IMR-90 (cell line): ENCODE measurements around the gene PXMP2. TPM values are rescaled to one million over a fixed set of nuclear protein-coding genes. Genes with fewer than 3 reads are reported as not detected.

Source experiments
- ATAC-seq: fragments of 200-7000 bp; cut with Tn5 transposase; 2 replicates; pipeline ENCODE4 v1.9.1; 2020; ENCODE audit warnings: low read depth, mild to moderate bottlenecking, moderate library complexity
- BruUV-seq: library from RNA; stranded (reverse); fragments of 400-500 nt; replicated peaks from 2 replicates; lab custom pipeline; 2021; lab: Mats Ljungman, UMichigan
- CTCF ChIA-PET: fragments of 300-600 bp; formaldehyde crosslinking; extraction: SDS; loops from one replicate; lab custom pipeline; 2021; ENCODE audit warnings: antibody characterized with exemption; lab: Yijun Ruan, JAX
- POLR2A ChIA-PET: fragments of 300-600 bp; sonication (Branson Sonifier 250); formaldehyde crosslinking; loops from one replicate; lab custom pipeline; 2022; ENCODE audit warnings: antibody characterized with exemption; ENCODE audit not compliant: unreplicated experiment; lab: Charles Lee
- DNase-seq: peaks from one replicate; pipeline ENCODE4 v3.0.0; 2013
- H2AFZ ChIP-seq: replicated peaks from 2 replicates; pipeline ENCODE3; 2013; ENCODE audit warnings: low read length, mild to moderate bottlenecking; ENCODE audit not compliant: poor library complexity
- H2AK5ac ChIP-seq: 2 replicates; pipeline ENCODE4 v1.6.1; 2013; ENCODE audit warnings: low read depth, low read length, inconsistent platforms
- H2AK9ac ChIP-seq: replicated peaks from 2 replicates; pipeline ENCODE3; 2013; ENCODE audit warnings: mild to moderate bottlenecking, low read depth, low read length, moderate library complexity; ENCODE audit not compliant: poor library complexity
- H2BK120ac ChIP-seq: 2 replicates; pipeline ENCODE4 v1.6.1; 2013; ENCODE audit warnings: low read depth, low read length, inconsistent platforms
- H2BK15ac ChIP-seq: 3 replicates; pipeline ENCODE4 v1.6.1; 2013; ENCODE audit warnings: low read depth, low read length, inconsistent platforms
- H2BK20ac ChIP-seq: 2 replicates; pipeline ENCODE4 v1.6.1; 2013; ENCODE audit warnings: low read depth, mild to moderate bottlenecking, inconsistent platforms, low read length, moderate library complexity
- H2BK5ac ChIP-seq: 2 replicates; pipeline ENCODE4 v1.6.1; 2013; ENCODE audit warnings: mild to moderate bottlenecking, low read depth, low read length, inconsistent platforms; ENCODE audit not compliant: poor library complexity, severe bottlenecking
- H3K14ac ChIP-seq: replicated peaks from 2 replicates; pipeline ENCODE4 v1.6.1; 2013; ENCODE audit warnings: low read depth, low read length, inconsistent platforms
- H3K18ac ChIP-seq: 2 replicates; pipeline ENCODE4 v1.6.1; 2013; ENCODE audit warnings: low read depth, low read length, control low read depth
- H3K23ac ChIP-seq: 2 replicates; pipeline ENCODE4 v1.6.1; 2013; ENCODE audit warnings: low read depth, low read length, inconsistent platforms
- H3K27ac ChIP-seq: 2 replicates; pipeline ENCODE4 v1.5.1; 2013; ENCODE audit warnings: mild to moderate bottlenecking, control low read depth, low read length; ENCODE audit not compliant: insufficient read depth
- H3K27me3 ChIP-seq: 2 replicates; pipeline ENCODE4 v1.6.1; 2013; ENCODE audit warnings: low read length; ENCODE audit not compliant: control insufficient read depth, insufficient read depth
- H3K36me3 ChIP-seq: 2 replicates; pipeline ENCODE4 v1.6.1; 2013; ENCODE audit warnings: low read length, mixed read lengths; ENCODE audit not compliant: control insufficient read depth, insufficient read depth
- H3K4ac ChIP-seq: 2 replicates; pipeline ENCODE4 v1.6.1; 2013; ENCODE audit warnings: low read depth, low read length, inconsistent platforms
- H3K4me1 ChIP-seq: 2 replicates; pipeline ENCODE4 v1.6.1; 2013; ENCODE audit warnings: low read length, mixed read lengths; ENCODE audit not compliant: control insufficient read depth, insufficient read depth
- H3K4me2 ChIP-seq: 2 replicates; pipeline ENCODE4 v1.6.1; 2013; ENCODE audit warnings: low read depth, mild to moderate bottlenecking, control low read depth, low read length, moderate library complexity
- H3K4me3 ChIP-seq: 2 replicates; pipeline ENCODE4 v1.5.1; 2013; ENCODE audit warnings: low read depth, mild to moderate bottlenecking, control low read depth, low read length, moderate library complexity; ENCODE audit not compliant: insufficient read depth
- H3K56ac ChIP-seq: 2 replicates; pipeline ENCODE4 v1.6.1; 2013; ENCODE audit warnings: low read length, inconsistent platforms; ENCODE audit not compliant: insufficient read depth; ENCODE audit errors: extremely low read depth
- H3K79me1 ChIP-seq, 2 experiments: 2 replicates each; pipeline ENCODE4 v1.6.1; 2013; ENCODE audit warnings: low read length in 2 of 2, inconsistent platforms in 1 of 2, low read depth in 1 of 2
- H3K9ac ChIP-seq: 2 replicates; pipeline ENCODE4 v1.6.1; 2013; ENCODE audit warnings: low read depth, low read length, control low read depth
- H3K9me1 ChIP-seq: 2 replicates; pipeline ENCODE4 v1.6.1; 2013; ENCODE audit warnings: low read length, inconsistent platforms; ENCODE audit not compliant: insufficient read depth
- H3K9me3 ChIP-seq: 2 replicates; pipeline ENCODE4 v1.6.1; 2013; ENCODE audit warnings: low read length; ENCODE audit not compliant: control insufficient read depth, insufficient read depth
- H4K20me1 ChIP-seq: 2 replicates; pipeline ENCODE4 v1.6.1; 2013; ENCODE audit warnings: low read length, inconsistent platforms; ENCODE audit not compliant: insufficient read depth
- H4K5ac ChIP-seq: 2 replicates; pipeline ENCODE4 v1.6.1; 2013; ENCODE audit warnings: mild to moderate bottlenecking, low read depth, low read length, control low read depth
- H4K8ac ChIP-seq, 2 experiments: 2 replicates each; pipeline ENCODE4 v1.6.1; 2013; ENCODE audit warnings: low read depth in 2 of 2, low read length in 2 of 2, control low read depth in 1 of 2, inconsistent platforms in 1 of 2
- H4K91ac ChIP-seq: 2 replicates; pipeline ENCODE4 v1.6.1; 2013; ENCODE audit warnings: low read depth, low read length, inconsistent platforms; ENCODE audit not compliant: insufficient read depth
- BHLHE40 ChIP-seq: fragments of 150-350 bp; IDR thresholded peaks from 2 replicates; pipeline ENCODE4 v1.6.1; 2016; ENCODE audit warnings: mild to moderate bottlenecking, low read depth, low read length
- ELK1 ChIP-seq: fragments of 150-350 bp; IDR thresholded peaks from 2 replicates; pipeline ENCODE4 v1.6.1; 2016; ENCODE audit warnings: low read depth, mild to moderate bottlenecking, low read length, moderate library complexity, borderline replicate concordance
- FOS ChIP-seq: fragments of 150-350 bp; IDR thresholded peaks from 2 replicates; pipeline ENCODE4 v1.6.1; 2016; ENCODE audit warnings: low read depth, low read length
- MAZ ChIP-seq: IDR thresholded peaks from 2 replicates; pipeline ENCODE4 v1.6.1; 2012; ENCODE audit warnings: low read depth, mild to moderate bottlenecking, low read length, improper control_type of control experiment, moderate library complexity, borderline replicate concordance
- MXI1 ChIP-seq: IDR thresholded peaks from 2 replicates; pipeline ENCODE4 v1.6.1; 2012; ENCODE audit warnings: low read depth, mild to moderate bottlenecking, low read length, moderate library complexity, borderline replicate concordance
- POLR2A ChIP-seq: IDR thresholded peaks from 2 replicates; pipeline ENCODE4 v1.6.1; 2012; ENCODE audit warnings: mild to moderate bottlenecking, low read depth, low read length
- RAD21 ChIP-seq: IDR thresholded peaks from 2 replicates; pipeline ENCODE4 v1.6.1; 2012; ENCODE audit warnings: low read length, improper control_type of control experiment
- RCOR1 ChIP-seq: IDR thresholded peaks from 2 replicates; pipeline ENCODE4 v1.6.1; 2012; ENCODE audit warnings: mild to moderate bottlenecking, low read length, improper control_type of control experiment; ENCODE audit not compliant: insufficient replicate concordance
- RFX5 ChIP-seq: IDR thresholded peaks from 2 replicates; pipeline ENCODE4 v1.8.0; 2012; ENCODE audit warnings: low read depth, mild to moderate bottlenecking, low read length, moderate library complexity
- SMC3 ChIP-seq: fragments of 150-350 bp; IDR thresholded peaks from 2 replicates; pipeline ENCODE4 v1.6.1; 2016; ENCODE audit warnings: low read depth, mild to moderate bottlenecking, antibody characterized with exemption, low read length, moderate library complexity
- USF2 ChIP-seq: fragments of 150-350 bp; IDR thresholded peaks from 2 replicates; pipeline ENCODE4 v1.6.1; 2017; ENCODE audit warnings: mild to moderate bottlenecking, antibody characterized with exemption, low read length, low read depth
- WGBS, 2 experiments: methylation state at CpG; one replicate each; pipeline versions ENCODE4 v1.1.5 to v1.1.7; 2013; ENCODE audit warnings: missing lambda C conversion rate in 2 of 2; ENCODE audit not compliant: insufficient read length in 1 of 2; ENCODE audit errors: extremely low coverage in 2 of 2; 5-methylcytosine and 5-hydroxymethylcytosine counted together
- dilution Hi-C: fragments of 300-500 bp; cut with HindIII; formaldehyde crosslinking; loops from one replicate; pipeline ENCODE4 v1.14.3; 2018; ENCODE audit warnings: low sequenced_read_pairs; ENCODE audit not compliant: unreplicated experiment
- in situ Hi-C: fragments of 300-500 bp; cut with MboI; formaldehyde crosslinking; loops from 3 replicates; pipeline ENCODE4 v1.14.3; 2019; ENCODE audit warnings: low sequenced_read_pairs, inconsistent platforms, mixed read lengths
- intact Hi-C: fragments of 100-400 bp; cut with micrococcal nuclease; formaldehyde crosslinking; loops from 2 replicates; pipeline ENCODE4 v1.10.0; 2022
- polyA plus RNA-seq, 3 experiments: library from polyadenylated mRNA; depleted of rRNA; stranded (reverse); fragments of >200 nt; gene quantifications; 2 replicates each; pipeline ENCODE4 v1.2.3, GENCODE V29; 2012; ENCODE audit warnings: low replicate concordance in 1 of 3
- total RNA-seq: library from RNA; depleted of rRNA; stranded (reverse); fragments of >200 nt; gene quantifications from 2 replicates; pipeline ENCODE4 v1.2.3, GENCODE V29; 2012
- TF ChIP-seq, protein P1 (sequence below): conservative IDR thresholded peaks from 2 replicates; pipeline ENCODE4 v1.5.1; 2012; ENCODE audit warnings: mild to moderate bottlenecking, low read depth, low read length, improper control_type of control experiment

Gene PXMP2
- total and polyA plus RNA-seq, 2 of the 4 experiments (the other 2 are of a cell fraction): 10.9 to 20.1 TPM

- Histone ChIP-seq H3K9me1 (peaks cover 5% of the 10 kb centered on the region), H2BK15ac (no peak overlapping the region), H3K18ac (no peak overlapping the region), H3K4me2 (no peak overlapping the region), H4K20me1 (peaks cover 61% of the 10 kb centered on the region), H4K8ac (no peak overlapping the region), H2AFZ (no peak overlapping the region), H2AK5ac (no peak overlapping the region), H3K27me3 (no peaks in the 10 kb centered on the region), H2BK20ac (no peak overlapping the region), H3K4me1 (no peaks in the 10 kb centered on the region; the same call in 1 of the 2 replicates), H3K4me3 (no peak overlapping the region), H3K9me3 (no peaks in the 10 kb centered on the region), H3K27ac (no peak overlapping the region), H4K91ac (no peak overlapping the region), H2AK9ac (no peak overlapping the region), H2BK5ac (no peak overlapping the region), H4K5ac (no peak overlapping the region), H3K36me3 (peaks cover 67% of the 10 kb centered on the region), H3K56ac (no peak overlapping the region), H3K79me1 (peaks cover 40 to 63% of the 10 kb centered on the region in 2 experiments), H3K9ac (no peak overlapping the region), H2BK120ac (no peak overlapping the region), H3K4ac (no peak overlapping the region), H3K14ac (no peak overlapping the region), H3K23ac (no peak overlapping the region)
- ChIA-PET CTCF (no interaction called here), POLR2A (no interaction called here)
- 92% methylated on average over 2 of the region's 8 CpGs; no CpG with 5 or more reads in 1 of the 2 experiments for WGBS, 2 experiments
- BruUV-seq: no TSS peak
- in situ Hi-C loops: no loop called here
- dilution Hi-C loops: no loop called here
- DNase-seq (no peak), ATAC-seq (no peak)
- intact Hi-C loops: no loop called here
- TF ChIP-seq FOS (no peak), RCOR1 (no peak), MAZ (no peak), BHLHE40 (no peak), SMC3 (no peak), MXI1 (no peak), RFX5 (no peak), ELK1 (no peak), USF2 (no peak), POLR2A (no peak), RAD21 (no peak)
- TF ChIP-seq, protein P1, sequence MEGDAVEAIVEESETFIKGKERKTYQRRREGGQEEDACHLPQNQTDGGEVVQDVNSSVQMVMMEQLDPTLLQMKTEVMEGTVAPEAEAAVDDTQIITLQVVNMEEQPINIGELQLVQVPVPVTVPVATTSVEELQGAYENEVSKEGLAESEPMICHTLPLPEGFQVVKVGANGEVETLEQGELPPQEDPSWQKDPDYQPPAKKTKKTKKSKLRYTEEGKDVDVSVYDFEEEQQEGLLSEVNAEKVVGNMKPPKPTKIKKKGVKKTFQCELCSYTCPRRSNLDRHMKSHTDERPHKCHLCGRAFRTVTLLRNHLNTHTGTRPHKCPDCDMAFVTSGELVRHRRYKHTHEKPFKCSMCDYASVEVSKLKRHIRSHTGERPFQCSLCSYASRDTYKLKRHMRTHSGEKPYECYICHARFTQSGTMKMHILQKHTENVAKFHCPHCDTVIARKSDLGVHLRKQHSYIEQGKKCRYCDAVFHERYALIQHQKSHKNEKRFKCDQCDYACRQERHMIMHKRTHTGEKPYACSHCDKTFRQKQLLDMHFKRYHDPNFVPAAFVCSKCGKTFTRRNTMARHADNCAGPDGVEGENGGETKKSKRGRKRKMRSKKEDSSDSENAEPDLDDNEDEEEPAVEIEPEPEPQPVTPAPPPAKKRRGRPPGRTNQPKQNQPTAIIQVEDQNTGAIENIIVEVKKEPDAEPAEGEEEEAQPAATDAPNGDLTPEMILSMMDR: no peak
Observed at GRCh38 chr12:132741620-132742019, 54.2 kb downstream of the PXMP2 start.
